GM12878 (cell line): ENCODE results near the gene GOLGA6B.
"Not testable (repeated sequence)": the region's sequence is repeated elsewhere in the genome, so short reads cannot be mapped to it uniquely, and the experiment has no call there.

Source experiments
- CEBPB ChIP-seq, 2 experiments: fragments of 150-350 bp in 1 of 2; IDR thresholded peaks; 2 replicates each; pipeline ENCODE4 v1.6.1; 2012 to 2014; ENCODE audit warnings: low read depth in 2 of 2, low read length in 2 of 2, borderline replicate concordance in 1 of 2, inconsistent platforms in 1 of 2
- POLR2AphosphoS5 ChIP-seq: IDR thresholded peaks from 2 replicates; pipeline ENCODE4 v1.6.1; 2011; ENCODE audit warnings: mild to moderate bottlenecking, low read length, inconsistent platforms

DNA sequence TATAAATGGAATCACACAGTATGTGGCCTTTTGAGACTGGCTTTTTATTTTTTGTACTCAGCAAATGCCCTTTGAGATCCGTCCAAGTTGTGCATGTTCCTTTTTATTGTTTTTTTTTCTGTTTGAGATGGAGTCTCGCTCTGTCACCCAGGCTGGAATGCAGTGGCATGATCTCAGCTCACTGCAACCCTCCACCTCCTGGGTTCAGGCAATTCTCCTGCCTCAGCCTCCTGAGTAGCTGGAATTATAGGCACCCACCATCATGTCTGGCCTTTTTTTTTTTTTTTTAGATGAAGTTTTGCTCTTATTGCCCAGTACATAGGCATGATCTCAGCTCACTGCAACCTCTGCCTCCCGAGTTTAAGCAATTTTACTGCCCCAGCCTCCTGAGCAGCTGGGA, 28.3 kb upstream of the GOLGA6B start:
- not testable (repeated sequence) for TF ChIP-seq POLR2AphosphoS5; CEBPB (IDR thresholded peaks at IDR 0.05; ENCODE audit: borderline replicate concordance in 1 of 2, low read depth in 2 of 2, low read length in 2 of 2)
